Measurements from ENCODE around the gene HRC. TPM values are rescaled to one million over a fixed set of nuclear protein-coding genes. Genes with fewer than 3 reads are reported as not detected.
"Not testable (repeated sequence)": the region's sequence is repeated elsewhere in the genome, so short reads cannot be mapped to it uniquely, and the experiment has no call there.

HRC gene
- total RNA-seq, 2 experiments from 2014 or later, result not detected

- DNase-seq, result no peak
- H3K36me3 Mint-ChIP-seq (ENCODE audit: low read depth), result no peaks in the 10 kb centered on the region
- intact Hi-C loops (cut with micrococcal nuclease), result loop anchor here (1.0 kb wide), 2 partner anchors 9 to 43 kb away; partner anchors contain the start of genes C19orf73, PPFIA3 and SNRNP70
- H3K9me3 Mint-ChIP-seq, result no peaks in the 10 kb centered on the region
- peaks cover 23% of the 10 kb centered on the region for H3K4me1 Mint-ChIP-seq (ENCODE audit: low read depth)
- CTCF ChIA-PET, result interaction anchor here (0.8 to 2.0 kb wide), 5 partner anchors 15 to 349 kb away, joined by 3 to 8 read pairs (median 3); partner anchors contain the start of genes GYS1 and RUVBL2
- H3K27ac Mint-ChIP-seq, result no peak overlapping the region
- H3K27me3 Mint-ChIP-seq (ENCODE audit: low read depth), result peaks cover 3% of the 10 kb centered on the region
- peak overlapping the region; percentile 94 for H3K4me3 Mint-ChIP-seq
These were observed 26.5 kb downstream of the HRC start for GRCh38 chr19:49128545-49129237.

GRCh38 chr19:49127674-49128544 lies 27.3 kb downstream of the HRC start:
- intact Hi-C loops (cut with micrococcal nuclease), result loop anchor here (1.0 kb wide), 2 partner anchors 9 to 43 kb away; partner anchors contain the start of genes C19orf73, PPFIA3 and SNRNP70
- no peaks in the 10 kb centered on the region for H3K27me3 Mint-ChIP-seq (ENCODE audit: low read depth)
- peak; percentile 98 for DNase-seq
- H3K9me3 Mint-ChIP-seq, result no peaks in the 10 kb centered on the region
- peak overlapping the region; percentile 94 for H3K4me3 Mint-ChIP-seq
- peaks cover 17% of the 10 kb centered on the region for H3K4me1 Mint-ChIP-seq (ENCODE audit: low read depth)
- peak overlapping the region; percentile 74 for H3K27ac Mint-ChIP-seq
- CTCF ChIA-PET, result interaction anchor here (0.5 to 1.5 kb wide), 8 partner anchors 11 to 350 kb away, joined by 3 to 4 read pairs (median 3); partner anchors contain the start of genes CGB7, GYS1 and RUVBL2
- H3K36me3 Mint-ChIP-seq (ENCODE audit: low read depth), result no peaks in the 10 kb centered on the region

- H3K27me3 Mint-ChIP-seq (ENCODE audit: low read depth); intact Hi-C loops (cut with micrococcal nuclease); H3K27ac Mint-ChIP-seq; DNase-seq; H3K9me3 Mint-ChIP-seq; H3K4me3 Mint-ChIP-seq; H3K36me3 Mint-ChIP-seq (ENCODE audit: low read depth): not testable (repeated sequence)
- H3K4me1 Mint-ChIP-seq (ENCODE audit: low read depth), result peaks cover 13% of the 10 kb centered on the region
- CTCF ChIA-PET, result interaction anchor here (0.6 to 1.5 kb wide), 5 partner anchors 14 to 350 kb away, joined by 3 read pairs; partner anchors contain the start of gene CGB7
These were observed 28.0 kb downstream of the HRC start for GRCh38 chr19:49127225-49127624.

GRCh38 chr19:49126575-49126974 lies 28.6 kb downstream of the HRC start:
- Mint-ChIP-seq H3K27ac (no peak overlapping the region), H3K36me3 (ENCODE audit: low read depth) (no peaks in the 10 kb centered on the region), H3K4me3 (no peak overlapping the region), H3K9me3 (no peaks in the 10 kb centered on the region), H3K27me3 (ENCODE audit: low read depth) (no peaks in the 10 kb centered on the region), H3K4me1 (ENCODE audit: low read depth) (peaks cover 13% of the 10 kb centered on the region)
- intact Hi-C loops (cut with micrococcal nuclease), result no loop called here
- CTCF ChIA-PET, result interaction anchor here (0.6 kb wide), 1 partner anchor 105 kb away, joined by 5 read pairs; no protein-coding TSS in a partner anchor
- no peak for DNase-seq

GRCh38 chr19:49125025-49125731 lies 30.0 kb downstream of the HRC start:
- Mint-ChIP-seq H3K9me3 (no peaks in the 10 kb centered on the region), H3K27me3 (ENCODE audit: low read depth) (peaks cover 7% of the 10 kb centered on the region), H3K36me3 (ENCODE audit: low read depth) (no peaks in the 10 kb centered on the region), H3K27ac (no peak overlapping the region), H3K4me1 (ENCODE audit: low read depth) (peaks cover 21% of the 10 kb centered on the region), H3K4me3 (no peak overlapping the region)
- DNase-seq, result no peak
- CTCF ChIA-PET, result interaction anchor here (1.3 kb wide), 1 partner anchor 27 kb away, joined by 4 read pairs; no protein-coding TSS in a partner anchor
- intact Hi-C loops (cut with micrococcal nuclease), result no loop called here

GRCh38 chr19:49123285-49123684 lies 31.9 kb downstream of the HRC start:
- H3K27me3 Mint-ChIP-seq (ENCODE audit: low read depth); DNase-seq; H3K27ac Mint-ChIP-seq; H3K36me3 Mint-ChIP-seq (ENCODE audit: low read depth); H3K9me3 Mint-ChIP-seq; H3K4me3 Mint-ChIP-seq; intact Hi-C loops (cut with micrococcal nuclease): not testable (repeated sequence)
- CTCF ChIA-PET, result interaction anchor here (1.0 kb wide), 1 partner anchor 10 kb away, joined by 3 read pairs; no protein-coding TSS in a partner anchor
- H3K4me1 Mint-ChIP-seq (ENCODE audit: low read depth), result peaks cover 19% of the 10 kb centered on the region

GRCh38 chr19:49121841-49122240 lies 33.4 kb downstream of the HRC start:
- intact Hi-C loops (cut with micrococcal nuclease); H3K4me3 Mint-ChIP-seq; DNase-seq; H3K27me3 Mint-ChIP-seq (ENCODE audit: low read depth); H3K36me3 Mint-ChIP-seq (ENCODE audit: low read depth); H3K9me3 Mint-ChIP-seq; H3K27ac Mint-ChIP-seq: not testable (repeated sequence)
- CTCF ChIA-PET, result interaction anchor here (0.7 to 1.0 kb wide), 2 partner anchors 8 to 26 kb away, joined by 3 read pairs; no protein-coding TSS in a partner anchor
- H3K4me1 Mint-ChIP-seq (ENCODE audit: low read depth), result peaks cover 25% of the 10 kb centered on the region

GRCh38 chr19:49120868-49121267 lies 34.3 kb downstream of the HRC start:
- Mint-ChIP-seq H3K4me3 (peak overlapping the region; percentile 66), H3K9me3 (no peaks in the 10 kb centered on the region), H3K27me3 (ENCODE audit: low read depth) (peaks cover 7% of the 10 kb centered on the region), H3K27ac (no peak overlapping the region), H3K4me1 (ENCODE audit: low read depth) (peaks cover 25% of the 10 kb centered on the region), H3K36me3 (ENCODE audit: low read depth) (no peaks in the 10 kb centered on the region)
- CTCF ChIA-PET, result interaction anchor here (0.9 to 1.1 kb wide), 2 partner anchors 14 to 23 kb away, joined by 3 to 4 read pairs; no protein-coding TSS in a partner anchor
- DNase-seq, result no peak
- intact Hi-C loops (cut with micrococcal nuclease), result no loop called here

GRCh38 chr19:49120325-49120683 lies 34.9 kb downstream of the HRC start:
- CTCF ChIA-PET, result interaction anchor here (1.1 kb wide), 1 partner anchor 14 kb away, joined by 3 read pairs; no protein-coding TSS in a partner anchor
- intact Hi-C loops (cut with micrococcal nuclease), result no loop called here
- DNase-seq, result no peak
- Mint-ChIP-seq H3K27ac (no peak overlapping the region), H3K9me3 (no peaks in the 10 kb centered on the region), H3K27me3 (ENCODE audit: low read depth) (peaks cover 7% of the 10 kb centered on the region), H3K36me3 (ENCODE audit: low read depth) (no peaks in the 10 kb centered on the region), H3K4me3 (peak overlapping the region; percentile 66), H3K4me1 (ENCODE audit: low read depth) (peaks cover 26% of the 10 kb centered on the region)

GRCh38 chr19:49119411-49120324 lies 35.5 kb downstream of the HRC start, which contains the start of gene PPFIA3:
PPFIA3 (plus strand) TSS chr19:49119544; CDS start chr19:49127874, 8,330 bp downstream.
- H3K36me3 Mint-ChIP-seq (ENCODE audit: low read depth), result no peaks in the 10 kb centered on the region
- H3K4me1 Mint-ChIP-seq (ENCODE audit: low read depth), result peaks cover 29% of the 10 kb centered on the region
- DNase-seq, result no peak
- peaks cover 7% of the 10 kb centered on the region for H3K27me3 Mint-ChIP-seq (ENCODE audit: low read depth)
- H3K4me3 Mint-ChIP-seq, result peak within 1 kb of the TSS; percentile 83
- no peaks in the 10 kb centered on the region for H3K9me3 Mint-ChIP-seq
- intact Hi-C loops (cut with micrococcal nuclease), result loop anchor here (1.0 to 10.0 kb wide), 5 partner anchors 9 to 335 kb away; partner anchors contain the start of genes ALDH16A1, PIH1D1, PPP1R15A and SNRNP70
- CTCF ChIA-PET, result interaction anchor here (1.1 kb wide), 1 partner anchor 13 kb away, joined by 3 read pairs; no protein-coding TSS in a partner anchor
- H3K27ac Mint-ChIP-seq, result peak within 1 kb of the TSS; percentile 86

All from activated naive CD4-positive, alpha-beta T cell treated with anti-CD3 and anti-CD28 coated beads for 36 hours (primary cell).